Measurements from ENCODE around the gene CEACAM21. TPM values are rescaled to one million over a fixed set of nuclear protein-coding genes. Genes with fewer than 3 reads are reported as not detected.

CEACAM21 gene
- total and polyA plus RNA-seq, 2 donors from 2014 or later = 1.2 to 5.6 TPM

- no peak for TF ChIP-seq CTCF (IDR thresholded peaks at IDR 0.05; ENCODE audit: borderline replicate concordance, extremely low read depth, insufficient read depth)
- FAIRE-seq (no peak), DNase-seq (no peak)
- no peaks in the 10 kb centered on the region for H3K4me1 ChIP-seq (ENCODE audit: control insufficient read depth in 2 of 3, insufficient read depth in 2 of 3, low read depth in 1 of 3, low read length in 3 of 3)
- H3K9me3 ChIP-seq (ENCODE audit: control insufficient read depth in 2 of 3, insufficient read depth in 1 of 3, low read length in 3 of 3) = no peaks in the 10 kb centered on the region
- no peak overlapping the region for H3K9ac ChIP-seq (ENCODE audit: low read length in 3 of 3)
- no peak overlapping the region for H3K27ac ChIP-seq (ENCODE audit: low read depth in 2 of 2, low read length in 2 of 2)
- intact Hi-C loops (cut with DNase I) = no loop called here
- H3K36me3 ChIP-seq (ENCODE audit: control insufficient read depth in 2 of 3, insufficient read depth in 3 of 3, low read length in 3 of 3) = no peaks in the 10 kb centered on the region
- H3K4me3 ChIP-seq (ENCODE audit: low read length in 3 of 3) = no peak overlapping the region
- no peaks in the 10 kb centered on the region for H3K27me3 ChIP-seq (ENCODE audit: control insufficient read depth, insufficient read depth, low read length)
These were observed 43.1 kb downstream of the CEACAM21 start for GRCh38 chr19:41619018-41619556.

GRCh38 chr19:41620171-41620570 is 44.2 kb downstream of the CEACAM21 start:
- Histone ChIP-seq H3K4me1 (ENCODE audit: control insufficient read depth in 2 of 3, insufficient read depth in 2 of 3, low read depth in 1 of 3, low read length in 3 of 3) (no peaks in the 10 kb centered on the region), H3K27ac (ENCODE audit: low read depth in 2 of 2, low read length in 2 of 2) (no peak overlapping the region), H3K36me3 (ENCODE audit: control insufficient read depth in 2 of 3, insufficient read depth in 3 of 3, low read length in 3 of 3) (no peaks in the 10 kb centered on the region), H3K9ac (ENCODE audit: low read length in 3 of 3) (no peak overlapping the region), H3K4me3 (ENCODE audit: low read length in 3 of 3) (no peak overlapping the region), H3K9me3 (ENCODE audit: control insufficient read depth in 2 of 3, insufficient read depth in 1 of 3, low read length in 3 of 3) (no peaks in the 10 kb centered on the region), H3K27me3 (ENCODE audit: control insufficient read depth, insufficient read depth, low read length) (no peaks in the 10 kb centered on the region)
- FAIRE-seq (no peak), DNase-seq (no peak)
- intact Hi-C loops (cut with DNase I) = no loop called here
- no peak for TF ChIP-seq CTCF (IDR thresholded peaks at IDR 0.05; ENCODE audit: borderline replicate concordance, extremely low read depth, insufficient read depth)

DNA sequence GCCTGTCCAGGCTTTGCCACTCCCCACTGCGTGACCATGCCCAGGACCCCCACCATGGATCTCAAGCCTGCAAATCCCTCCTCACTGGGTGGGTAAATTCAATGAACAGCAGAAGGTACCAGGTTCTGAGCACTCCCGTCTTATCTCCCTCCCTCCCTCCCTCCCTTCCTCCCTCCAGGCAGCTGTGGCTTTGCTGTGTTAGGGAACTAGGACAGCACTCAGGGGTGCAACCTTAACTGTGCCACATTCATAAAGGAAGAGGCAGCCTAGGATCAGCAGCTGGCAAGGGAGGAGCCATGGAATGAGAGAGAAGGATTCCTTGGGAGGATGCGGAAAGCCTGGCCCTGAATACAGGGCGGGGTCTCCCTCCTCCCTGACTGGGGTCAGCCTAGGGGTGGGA is 45.3 kb downstream of the CEACAM21 start:
- DNase-seq (no peak), FAIRE-seq (no peak)
- no peak overlapping the region for H3K27ac ChIP-seq (ENCODE audit: low read depth in 2 of 2, low read length in 2 of 2)

More for the DNA sequence above, 45.3 kb downstream of the CEACAM21 start:
- Histone ChIP-seq H3K4me3 (ENCODE audit: low read length in 3 of 3) (no peak overlapping the region), H3K27me3 (ENCODE audit: control insufficient read depth, insufficient read depth, low read length) (no peaks in the 10 kb centered on the region), H3K9me3 (ENCODE audit: control insufficient read depth in 2 of 3, insufficient read depth in 1 of 3, low read length in 3 of 3) (no peaks in the 10 kb centered on the region), H3K4me1 (ENCODE audit: control insufficient read depth in 2 of 3, insufficient read depth in 2 of 3, low read depth in 1 of 3, low read length in 3 of 3) (no peaks in the 10 kb centered on the region), H3K9ac (ENCODE audit: low read length in 3 of 3) (no peak overlapping the region), H3K36me3 (ENCODE audit: control insufficient read depth in 2 of 3, insufficient read depth in 3 of 3, low read length in 3 of 3) (no peaks in the 10 kb centered on the region)
- intact Hi-C loops (cut with DNase I) = no loop called here
- TF ChIP-seq CTCF (IDR thresholded peaks at IDR 0.05; ENCODE audit: borderline replicate concordance, extremely low read depth, insufficient read depth) = no peak

All from kidney (tissue), 14 donors.